Upper lobe of left lung (tissue), 4 donors: ENCODE data around the gene RIPK4.

Source experiments
- POLR2AphosphoS5 ChIP-seq, 2 donors: sonication (generic); formaldehyde crosslinking; IDR thresholded peaks; one replicate each; pipeline ENCODE4 v1.5.1; 2017; ENCODE audit warnings: antibody characterized with exemption in 2 of 2
- TF ChIP-seq, protein P1 (sequence below), 6 experiments: fragments of 450-650 bp in 4 of 6; fragments of 200-600 bp in 2 of 6; sonication (generic) in 2 of 6; IDR thresholded peaks; one replicate each; pipeline ENCODE4 v1.5.1; 2016 to 2019; ENCODE audit warnings: antibody characterized with exemption in 6 of 6

DNA sequence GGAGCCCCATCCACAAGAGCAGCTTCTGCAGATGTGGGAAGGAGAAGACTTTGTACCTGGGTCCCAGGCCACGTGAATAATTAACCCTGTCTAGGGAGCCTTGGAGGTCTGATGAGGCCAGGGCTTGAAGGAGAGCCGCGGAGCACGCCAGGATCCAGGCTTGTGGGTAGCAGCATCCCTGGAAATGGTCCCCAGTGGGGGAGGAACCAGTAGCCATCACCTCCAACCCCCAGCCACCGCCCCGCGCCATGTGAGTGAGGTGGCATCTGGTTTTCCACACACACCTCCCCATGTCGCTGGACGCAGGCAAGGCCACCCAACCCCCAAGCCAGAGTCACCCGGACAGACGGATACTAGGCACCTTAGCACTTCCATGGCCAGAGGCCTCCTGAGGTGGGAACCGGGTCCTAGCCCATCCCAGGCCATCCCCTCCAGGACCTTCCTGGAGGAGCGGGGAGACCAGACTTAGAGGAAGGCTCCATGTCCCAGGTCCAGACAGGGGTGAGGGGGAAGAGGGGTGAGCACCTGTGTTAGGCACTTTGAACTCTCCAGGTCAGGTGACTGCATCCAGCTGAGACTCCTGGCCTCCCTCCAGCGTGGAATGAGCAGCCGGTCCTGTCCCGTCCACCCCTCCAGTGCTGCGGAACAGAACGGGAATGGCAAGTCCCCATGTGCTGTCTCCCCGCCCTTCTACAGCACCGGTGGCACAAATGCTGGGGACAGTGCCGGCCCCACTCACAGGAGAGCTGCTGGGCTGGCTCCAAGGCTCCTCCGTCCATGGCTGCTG, 53.2 kb downstream of the RIPK4 start:
- TF ChIP-seq, protein P1, sequence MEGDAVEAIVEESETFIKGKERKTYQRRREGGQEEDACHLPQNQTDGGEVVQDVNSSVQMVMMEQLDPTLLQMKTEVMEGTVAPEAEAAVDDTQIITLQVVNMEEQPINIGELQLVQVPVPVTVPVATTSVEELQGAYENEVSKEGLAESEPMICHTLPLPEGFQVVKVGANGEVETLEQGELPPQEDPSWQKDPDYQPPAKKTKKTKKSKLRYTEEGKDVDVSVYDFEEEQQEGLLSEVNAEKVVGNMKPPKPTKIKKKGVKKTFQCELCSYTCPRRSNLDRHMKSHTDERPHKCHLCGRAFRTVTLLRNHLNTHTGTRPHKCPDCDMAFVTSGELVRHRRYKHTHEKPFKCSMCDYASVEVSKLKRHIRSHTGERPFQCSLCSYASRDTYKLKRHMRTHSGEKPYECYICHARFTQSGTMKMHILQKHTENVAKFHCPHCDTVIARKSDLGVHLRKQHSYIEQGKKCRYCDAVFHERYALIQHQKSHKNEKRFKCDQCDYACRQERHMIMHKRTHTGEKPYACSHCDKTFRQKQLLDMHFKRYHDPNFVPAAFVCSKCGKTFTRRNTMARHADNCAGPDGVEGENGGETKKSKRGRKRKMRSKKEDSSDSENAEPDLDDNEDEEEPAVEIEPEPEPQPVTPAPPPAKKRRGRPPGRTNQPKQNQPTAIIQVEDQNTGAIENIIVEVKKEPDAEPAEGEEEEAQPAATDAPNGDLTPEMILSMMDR (IDR thresholded peaks at IDR 0.05) = no peak
- no peak for TF ChIP-seq POLR2AphosphoS5 (IDR thresholded peaks at IDR 0.05)
